Uterus (tissue), 2 donors: ENCODE measurements around the gene SLC25A21.

Experiments
- POLR2A ChIP-seq, 2 donors: fragments of 450-650 bp; IDR thresholded peaks; one replicate each; pipeline ENCODE4 v1.6.1; 2016; ENCODE audit warnings: antibody characterized with exemption in 2 of 2, mild to moderate bottlenecking in 1 of 2, moderate library complexity in 1 of 2
- TF ChIP-seq, protein P1 (sequence below), 4 experiments: fragments of 200-600 bp in 2 of 4; fragments of 450-650 bp in 2 of 4; sonication (generic) in 2 of 4; IDR thresholded peaks; one replicate each; pipeline ENCODE4 v1.5.1; 2016 to 2019; ENCODE audit warnings: antibody characterized with exemption in 4 of 4, mild to moderate bottlenecking in 2 of 4, moderate library complexity in 1 of 4

DNA sequence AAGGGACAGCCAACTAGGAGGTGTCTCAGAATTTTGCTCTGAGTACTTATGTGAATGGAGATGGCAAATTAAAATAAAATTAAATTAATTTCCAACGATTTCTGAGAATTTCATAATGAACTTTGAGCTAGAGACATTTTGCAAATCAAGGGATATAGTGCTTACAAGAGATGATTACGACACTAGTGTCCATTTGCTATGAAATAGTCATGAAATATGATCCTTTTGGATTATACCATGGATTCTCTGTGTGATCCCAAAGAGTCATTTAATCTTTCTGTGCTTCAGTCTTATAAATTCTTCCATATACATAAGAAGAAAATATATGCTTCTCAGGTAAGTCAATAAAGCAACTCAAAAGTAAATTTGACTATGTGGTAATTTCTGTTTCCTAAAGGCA lies 240.6 kb downstream of the SLC25A21 start:
- TF ChIP-seq, protein P1, sequence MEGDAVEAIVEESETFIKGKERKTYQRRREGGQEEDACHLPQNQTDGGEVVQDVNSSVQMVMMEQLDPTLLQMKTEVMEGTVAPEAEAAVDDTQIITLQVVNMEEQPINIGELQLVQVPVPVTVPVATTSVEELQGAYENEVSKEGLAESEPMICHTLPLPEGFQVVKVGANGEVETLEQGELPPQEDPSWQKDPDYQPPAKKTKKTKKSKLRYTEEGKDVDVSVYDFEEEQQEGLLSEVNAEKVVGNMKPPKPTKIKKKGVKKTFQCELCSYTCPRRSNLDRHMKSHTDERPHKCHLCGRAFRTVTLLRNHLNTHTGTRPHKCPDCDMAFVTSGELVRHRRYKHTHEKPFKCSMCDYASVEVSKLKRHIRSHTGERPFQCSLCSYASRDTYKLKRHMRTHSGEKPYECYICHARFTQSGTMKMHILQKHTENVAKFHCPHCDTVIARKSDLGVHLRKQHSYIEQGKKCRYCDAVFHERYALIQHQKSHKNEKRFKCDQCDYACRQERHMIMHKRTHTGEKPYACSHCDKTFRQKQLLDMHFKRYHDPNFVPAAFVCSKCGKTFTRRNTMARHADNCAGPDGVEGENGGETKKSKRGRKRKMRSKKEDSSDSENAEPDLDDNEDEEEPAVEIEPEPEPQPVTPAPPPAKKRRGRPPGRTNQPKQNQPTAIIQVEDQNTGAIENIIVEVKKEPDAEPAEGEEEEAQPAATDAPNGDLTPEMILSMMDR (IDR thresholded peaks at IDR 0.05) = no peak
- no peak for TF ChIP-seq POLR2A (IDR thresholded peaks at IDR 0.05)
